Neural crest cell (in vitro differentiated cells): ENCODE measurements around the gene PGF. TPM values are rescaled to one million over a fixed set of nuclear protein-coding genes. Genes with fewer than 3 reads are reported as not detected.
"Not testable (repeated sequence)": the region's sequence is repeated elsewhere in the genome, so short reads cannot be mapped to it uniquely, and the experiment has no call there.

Experiments used
- DNase-seq: peaks from one replicate; pipeline ENCODE4 v3.0.0; 2021; ENCODE audit warnings: low read depth, mixed read lengths, low spot score
- H3K27ac Mint-ChIP-seq: one replicate; pipeline ENCODE4 v1.8.0; 2021; ENCODE audit warnings: mild to moderate bottlenecking, mixed read lengths; ENCODE audit not compliant: unreplicated experiment
- H3K27me3 Mint-ChIP-seq: 2 replicates; pipeline ENCODE4 v1.8.0; 2021; ENCODE audit warnings: low read depth, mild to moderate bottlenecking, mixed read lengths
- H3K36me3 Mint-ChIP-seq: 2 replicates; pipeline ENCODE4 v1.8.0; 2021; ENCODE audit warnings: low read depth, mild to moderate bottlenecking, mixed read lengths
- H3K4me1 Mint-ChIP-seq: 2 replicates; pipeline ENCODE4 v1.8.0; 2021; ENCODE audit warnings: mixed read lengths
- H3K4me3 Mint-ChIP-seq: one replicate; pipeline ENCODE4 v1.8.0; 2021; ENCODE audit warnings: mild to moderate bottlenecking, mixed read lengths
- H3K9me3 Mint-ChIP-seq: 2 replicates; pipeline ENCODE4 v1.8.0; 2021; ENCODE audit warnings: mixed read lengths
- total RNA-seq: library from RNA; stranded (reverse); gene quantifications from 2 replicates; pipeline ENCODE4 v1.2.1, GENCODE V29; 2021
- TF ChIP-seq, protein P1 (sequence below): fragments of 200-600 bp; sonication (generic); conservative IDR thresholded peaks from 2 replicates; pipeline ENCODE4 v1.5.0; 2021; ENCODE audit warnings: antibody characterized with exemption, mild to moderate bottlenecking

The PGF gene
- total RNA-seq, 1 donor from 2014 or later = 2.9 TPM

DNA sequence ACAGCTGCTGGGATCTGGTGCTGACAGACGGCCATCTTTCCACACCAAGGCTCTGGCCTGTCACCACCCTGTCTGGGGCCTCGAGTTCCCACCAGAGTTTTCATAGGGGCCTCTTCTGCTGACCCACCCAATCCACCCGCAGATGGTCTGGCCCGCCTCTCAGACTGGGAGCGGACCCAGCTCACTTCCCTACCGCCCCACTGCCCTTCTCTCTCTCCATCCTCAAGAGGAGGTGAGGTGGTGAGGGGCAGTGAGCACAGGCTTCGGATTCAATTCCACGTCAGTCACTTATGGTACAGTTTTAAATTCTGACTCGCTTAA is 20.1 kb downstream of the PGF start:
- Mint-ChIP-seq H3K27ac (no peak overlapping the region), H3K4me3 (no peak overlapping the region), H3K4me1 (peaks cover 7% of the 10 kb centered on the region), H3K9me3 (no peaks in the 10 kb centered on the region), H3K36me3 (no peaks in the 10 kb centered on the region), H3K27me3 (peaks cover 5% of the 10 kb centered on the region)
- TF ChIP-seq, protein P1, sequence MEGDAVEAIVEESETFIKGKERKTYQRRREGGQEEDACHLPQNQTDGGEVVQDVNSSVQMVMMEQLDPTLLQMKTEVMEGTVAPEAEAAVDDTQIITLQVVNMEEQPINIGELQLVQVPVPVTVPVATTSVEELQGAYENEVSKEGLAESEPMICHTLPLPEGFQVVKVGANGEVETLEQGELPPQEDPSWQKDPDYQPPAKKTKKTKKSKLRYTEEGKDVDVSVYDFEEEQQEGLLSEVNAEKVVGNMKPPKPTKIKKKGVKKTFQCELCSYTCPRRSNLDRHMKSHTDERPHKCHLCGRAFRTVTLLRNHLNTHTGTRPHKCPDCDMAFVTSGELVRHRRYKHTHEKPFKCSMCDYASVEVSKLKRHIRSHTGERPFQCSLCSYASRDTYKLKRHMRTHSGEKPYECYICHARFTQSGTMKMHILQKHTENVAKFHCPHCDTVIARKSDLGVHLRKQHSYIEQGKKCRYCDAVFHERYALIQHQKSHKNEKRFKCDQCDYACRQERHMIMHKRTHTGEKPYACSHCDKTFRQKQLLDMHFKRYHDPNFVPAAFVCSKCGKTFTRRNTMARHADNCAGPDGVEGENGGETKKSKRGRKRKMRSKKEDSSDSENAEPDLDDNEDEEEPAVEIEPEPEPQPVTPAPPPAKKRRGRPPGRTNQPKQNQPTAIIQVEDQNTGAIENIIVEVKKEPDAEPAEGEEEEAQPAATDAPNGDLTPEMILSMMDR = no peak
- no peak for DNase-seq

DNA sequence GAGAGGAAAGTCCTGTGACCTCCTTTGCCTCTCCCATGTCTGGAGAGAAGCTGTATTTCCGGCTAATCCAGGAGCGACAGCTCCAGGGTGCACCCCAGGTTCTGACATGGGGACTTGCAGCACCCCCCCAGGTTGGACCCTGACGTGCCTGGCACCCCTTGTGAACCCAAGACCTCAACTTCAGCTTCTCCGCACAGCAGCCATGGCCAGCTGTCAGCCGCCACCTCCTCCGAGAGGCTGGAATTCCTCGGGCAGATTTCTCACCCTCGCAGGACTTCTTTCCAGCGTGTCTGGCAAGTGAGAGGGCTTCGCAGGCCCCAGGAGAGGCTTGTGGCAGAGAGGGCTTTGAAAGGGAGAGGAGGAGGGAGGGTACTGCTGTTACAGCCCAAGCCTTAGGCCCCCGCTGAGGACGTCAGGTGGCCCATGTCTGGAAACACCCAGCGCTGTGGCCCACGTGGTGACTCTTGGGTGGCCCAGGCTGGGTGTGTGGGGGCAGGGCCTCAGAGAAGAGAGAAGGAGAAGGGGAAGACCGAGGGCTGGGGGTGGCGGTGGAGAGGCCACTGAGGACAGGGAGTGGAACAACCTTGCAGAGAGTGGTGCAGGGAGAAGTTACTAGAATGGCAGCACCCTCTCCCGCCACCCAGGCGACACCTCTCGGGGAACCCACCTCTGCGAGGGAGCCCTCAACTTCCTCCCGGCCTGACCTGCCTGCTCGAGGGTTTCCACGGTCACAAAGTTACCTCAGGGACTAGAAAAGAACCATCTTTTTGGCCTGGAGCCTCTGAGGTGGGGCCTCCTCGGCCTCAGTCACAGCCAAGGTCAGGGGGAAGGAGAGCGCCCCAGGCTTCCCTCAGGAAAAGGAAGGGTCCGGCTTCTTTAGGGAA is 20.7 kb downstream of the PGF start:
- H3K27me3 Mint-ChIP-seq = peaks cover 8% of the 10 kb centered on the region
- TF ChIP-seq, protein P1 = no peak
- H3K4me1 Mint-ChIP-seq = peaks cover 7% of the 10 kb centered on the region
- no peaks in the 10 kb centered on the region for H3K36me3 Mint-ChIP-seq
- no peak overlapping the region for H3K27ac Mint-ChIP-seq
- DNase-seq = no peak
- H3K4me3 Mint-ChIP-seq = no peak overlapping the region
- H3K9me3 Mint-ChIP-seq = no peaks in the 10 kb centered on the region

DNA sequence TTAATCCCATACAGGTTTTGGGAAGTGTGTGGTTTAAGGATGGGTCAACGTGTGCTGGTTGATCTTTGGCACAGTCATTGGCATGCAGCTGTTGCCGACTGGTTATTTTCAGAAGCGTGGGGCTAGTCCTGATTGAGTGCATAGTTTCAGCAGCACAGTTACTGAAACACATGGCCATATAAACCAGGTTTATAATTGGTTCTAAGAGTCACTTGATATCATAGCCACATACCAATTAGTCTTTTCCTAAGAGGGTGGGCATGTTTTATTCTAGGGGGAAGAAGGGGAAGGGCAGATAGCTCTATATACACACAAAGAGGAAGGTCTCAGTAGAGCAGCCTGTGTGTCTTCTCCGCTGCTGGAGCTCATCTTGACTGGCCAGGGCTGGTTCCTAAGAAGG is 21.4 kb downstream of the PGF start:
- Mint-ChIP-seq H3K9me3 (no peaks in the 10 kb centered on the region), H3K4me3 (no peak overlapping the region), H3K36me3 (no peaks in the 10 kb centered on the region), H3K27ac (no peak overlapping the region), H3K4me1 (peaks cover 7% of the 10 kb centered on the region), H3K27me3 (peaks cover 10% of the 10 kb centered on the region)
- TF ChIP-seq, protein P1 = no peak
- no peak for DNase-seq

DNA sequence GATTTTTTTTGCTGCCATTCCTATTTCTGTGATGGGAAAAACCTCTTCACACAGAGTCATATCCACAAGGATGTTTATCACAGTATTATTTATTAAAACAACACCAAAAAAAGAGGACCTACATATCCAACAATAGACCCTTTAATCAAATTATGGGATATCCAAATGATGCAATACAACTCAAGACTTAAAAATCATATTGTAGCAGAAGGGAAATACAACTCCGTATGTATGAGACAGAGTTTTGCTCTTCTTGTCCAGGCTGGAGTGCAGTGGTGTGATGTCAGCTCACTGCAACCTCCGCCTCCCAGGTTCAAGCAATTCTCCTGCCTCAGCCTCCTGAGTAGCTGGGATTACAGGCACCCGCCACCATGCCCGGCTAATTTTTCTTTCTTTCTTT is 22.5 kb downstream of the PGF start:
- not testable (repeated sequence) for DNase-seq, H3K36me3 Mint-ChIP-seq, H3K27ac Mint-ChIP-seq, H3K4me1 Mint-ChIP-seq, H3K4me3 Mint-ChIP-seq, H3K9me3 Mint-ChIP-seq
- peaks cover 10% of the 10 kb centered on the region for H3K27me3 Mint-ChIP-seq

DNA sequence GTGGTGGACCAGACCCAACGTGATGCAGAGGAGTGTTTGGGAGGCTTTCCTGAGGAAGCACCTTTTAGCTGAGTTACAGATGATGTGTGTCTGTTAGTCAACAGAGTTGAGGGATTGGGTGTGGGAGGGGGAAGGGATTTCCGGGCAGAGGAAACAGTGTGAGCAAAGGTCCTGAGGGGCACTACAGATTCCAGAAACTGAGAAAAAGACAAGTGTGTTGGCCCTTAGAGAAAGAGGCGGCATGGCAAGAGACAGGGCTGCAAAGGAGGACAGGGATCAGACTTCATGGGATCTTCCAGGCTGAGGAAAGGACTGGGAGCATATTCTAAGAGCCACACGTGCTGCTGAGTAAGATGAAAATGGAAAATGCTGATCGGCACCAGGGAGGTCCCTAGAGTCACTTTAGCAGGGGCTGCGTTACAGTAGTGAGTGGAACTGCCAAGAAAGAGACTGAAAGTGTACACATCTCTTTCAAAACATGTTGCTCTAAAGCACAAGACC is 22.9 kb downstream of the PGF start:
- no peak overlapping the region for H3K4me3 Mint-ChIP-seq

DNA sequence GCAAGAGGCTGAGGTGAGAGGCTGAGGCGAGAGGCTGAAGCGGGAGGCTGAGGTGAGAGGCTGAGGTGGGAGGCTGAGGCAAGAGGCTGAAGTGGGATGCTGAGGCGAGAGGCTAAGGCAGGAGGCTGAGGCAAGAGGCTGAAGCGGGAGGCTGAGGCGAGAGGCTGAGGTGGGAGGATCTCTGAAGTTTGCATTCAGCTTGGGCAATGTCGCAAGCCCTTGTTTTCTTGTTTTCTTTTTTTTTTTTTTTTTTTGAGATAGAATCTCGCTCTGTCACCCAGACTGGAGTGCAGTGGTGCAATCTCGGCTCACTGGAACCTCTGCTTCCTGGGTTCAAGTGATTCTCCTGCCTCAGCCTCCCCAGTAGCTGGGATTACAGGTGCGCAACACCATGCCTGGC is 23.7 kb downstream of the PGF start:
- H3K4me3 Mint-ChIP-seq, H3K9me3 Mint-ChIP-seq, DNase-seq, H3K27ac Mint-ChIP-seq, H3K36me3 Mint-ChIP-seq, H3K4me1 Mint-ChIP-seq: not testable (repeated sequence)
- peaks cover 21% of the 10 kb centered on the region for H3K27me3 Mint-ChIP-seq

More for the DNA sequence above, 22.9 kb downstream of the PGF start:
- no peak for DNase-seq
- Mint-ChIP-seq H3K36me3 (no peaks in the 10 kb centered on the region), H3K9me3 (no peaks in the 10 kb centered on the region), H3K4me1 (peaks cover 7% of the 10 kb centered on the region), H3K27ac (no peak overlapping the region), H3K27me3 (peaks cover 14% of the 10 kb centered on the region)
- TF ChIP-seq, protein P1 = no peak
